K562 (cell line): ENCODE measurements around the gene IRF2BP2. TPM values are rescaled to one million over a fixed set of nuclear protein-coding genes. Genes with fewer than 3 reads are reported as not detected.

Source experiments
- DLX4 ChIP-seq: fragments of 250-450 bp; sonication (Bioruptor Pico); IDR thresholded peaks from 2 replicates; pipeline ENCODE4 v1.6.1; 2021; ENCODE audit warnings: mild to moderate bottlenecking
- DPF2 ChIP-seq: fragments of 450-650 bp; IDR thresholded peaks from 2 replicates; pipeline ENCODE4 v1.6.1; 2016
- MBD2 ChIP-seq: sonication (generic); IDR thresholded peaks from 2 replicates; pipeline ENCODE4 v1.6.1; 2016; ENCODE audit warnings: low read depth, borderline replicate concordance
- MYC ChIP-seq, 2 experiments: fragments of 250-450 bp in 1 of 2; sonication (Bioruptor Pico) in 1 of 2; IDR thresholded peaks; 2 replicates each; pipeline versions ENCODE4 v1.5.1 to v1.6.1; 2012 to 2021; ENCODE audit warnings: low read depth in 2 of 2, borderline replicate concordance in 1 of 2, improper control_type of control experiment in 1 of 2, low read length in 1 of 2, mild to moderate bottlenecking in 1 of 2, moderate library complexity in 1 of 2
- RCOR1 ChIP-seq, 2 experiments: IDR thresholded peaks; 2 replicates each; pipeline ENCODE4 v1.6.1; 2012; ENCODE audit warnings: low read depth in 2 of 2, low read length in 2 of 2, borderline replicate concordance in 1 of 2, improper control_type of control experiment in 1 of 2
- SIN3B ChIP-seq: fragments of 450-650 bp; IDR thresholded peaks from 2 replicates; pipeline ENCODE4 v1.6.1; 2017; ENCODE audit warnings: low read depth, mild to moderate bottlenecking, moderate library complexity
- SPI1 ChIP-seq: IDR thresholded peaks from 2 replicates; pipeline ENCODE4 v1.6.1; 2011; ENCODE audit warnings: low read depth, low read length, control low read depth, borderline replicate concordance
- STAG1 ChIP-seq: sonication (generic); formaldehyde crosslinking; IDR thresholded peaks from 2 replicates; pipeline ENCODE4 v1.5.0; 2020; ENCODE audit warnings: missing genetic modification reagents, borderline replicate concordance
- TAF7 ChIP-seq: fragments of 450-650 bp; IDR thresholded peaks from 2 replicates; pipeline ENCODE4 v1.6.1; 2016; ENCODE audit warnings: missing genetic modification characterization, missing compliant biosample characterization
- U2AF2 ChIP-seq: fragments of 200-400 bp; formaldehyde crosslinking; optimal IDR thresholded peaks from 2 replicates; pipeline ENCODE3; 2017; ENCODE audit warnings: low read depth, mild to moderate bottlenecking, low read length
- ZBTB17 ChIP-seq: fragments of 450-650 bp; formaldehyde crosslinking; IDR thresholded peaks from 2 replicates; pipeline ENCODE4 v1.4.0; 2020; ENCODE audit warnings: mild to moderate bottlenecking
- ZNF121 ChIP-seq: sonication (generic); formaldehyde crosslinking; conservative IDR thresholded peaks from 2 replicates; pipeline ENCODE4 v1.8.0; 2022; ENCODE audit warnings: missing genetic modification reagents
- ZNF431 ChIP-seq: sonication (generic); formaldehyde crosslinking; IDR thresholded peaks from 2 replicates; pipeline ENCODE4 v1.8.0; 2022; ENCODE audit warnings: mild to moderate bottlenecking, missing genetic modification reagents
- ZNF778 ChIP-seq: fragments of 450-650 bp; formaldehyde crosslinking; IDR thresholded peaks from 2 replicates; pipeline ENCODE4 v1.4.0; 2020; ENCODE audit warnings: mild to moderate bottlenecking, moderate library complexity
- polyA plus RNA-seq, 8 experiments: library from polyadenylated mRNA; depleted of rRNA in 4 of 8; stranded (reverse) in 5 of 8; unstranded in 3 of 8; fragments of >200 nt; fragmentation: Nextera tagmentation in 2 of 8; fragmentation: Illumina TruSeq in 1 of 8; extraction: Ambion mirVana in 2 of 8; extraction: Trizol in 1 of 8; gene quantifications; 2 replicates each; pipeline versions ENCODE4 v1.2.1 to v1.2.3, GENCODE V29; 2011 to 2014; ENCODE audit warnings: inconsistent platforms in 1 of 8, missing spikeins in 1 of 8
- total RNA-seq, 7 experiments: library from RNA; depleted of rRNA in 6 of 7; stranded (reverse); fragments of >200 nt in 6 of 7; fragmentation: Illumina TruSeq in 2 of 7; extraction: Trizol in 2 of 7; gene quantifications; 2 replicates each; pipeline versions ENCODE4 v1.2.1 to v1.2.3, GENCODE V29; 2011 to 2021; ENCODE audit warnings: low replicate concordance in 1 of 7
- TF ChIP-seq, protein P1 (sequence below), 2 experiments: fragments of 450-650 bp in 1 of 2; sonication (generic) in 1 of 2; formaldehyde crosslinking in 1 of 2; IDR thresholded peaks; 2 replicates each; pipeline versions ENCODE4 v1.7.1 to v1.9.0; 2016 to 2022; ENCODE audit warnings: inconsistent platforms in 1 of 2, mild to moderate bottlenecking in 1 of 2, missing genetic modification reagents in 1 of 2
- TF ChIP-seq, protein P2 (sequence below): fragments of 450-650 bp; IDR thresholded peaks from 2 replicates; pipeline ENCODE4 v1.6.1; 2016; ENCODE audit warnings: antibody characterized with exemption

IRF2BP2 gene
- total and polyA plus RNA-seq, 9 of the 15 experiments (the other 6 are each of a cell fraction or from before 2014, with no cell fraction given) = 7.7 to 68.6 (median 22.1) TPM

GRCh38 chr1:234599617-234600417 lies 10.2 kb downstream of the IRF2BP2 start (continued):
- TF ChIP-seq, protein P1, sequence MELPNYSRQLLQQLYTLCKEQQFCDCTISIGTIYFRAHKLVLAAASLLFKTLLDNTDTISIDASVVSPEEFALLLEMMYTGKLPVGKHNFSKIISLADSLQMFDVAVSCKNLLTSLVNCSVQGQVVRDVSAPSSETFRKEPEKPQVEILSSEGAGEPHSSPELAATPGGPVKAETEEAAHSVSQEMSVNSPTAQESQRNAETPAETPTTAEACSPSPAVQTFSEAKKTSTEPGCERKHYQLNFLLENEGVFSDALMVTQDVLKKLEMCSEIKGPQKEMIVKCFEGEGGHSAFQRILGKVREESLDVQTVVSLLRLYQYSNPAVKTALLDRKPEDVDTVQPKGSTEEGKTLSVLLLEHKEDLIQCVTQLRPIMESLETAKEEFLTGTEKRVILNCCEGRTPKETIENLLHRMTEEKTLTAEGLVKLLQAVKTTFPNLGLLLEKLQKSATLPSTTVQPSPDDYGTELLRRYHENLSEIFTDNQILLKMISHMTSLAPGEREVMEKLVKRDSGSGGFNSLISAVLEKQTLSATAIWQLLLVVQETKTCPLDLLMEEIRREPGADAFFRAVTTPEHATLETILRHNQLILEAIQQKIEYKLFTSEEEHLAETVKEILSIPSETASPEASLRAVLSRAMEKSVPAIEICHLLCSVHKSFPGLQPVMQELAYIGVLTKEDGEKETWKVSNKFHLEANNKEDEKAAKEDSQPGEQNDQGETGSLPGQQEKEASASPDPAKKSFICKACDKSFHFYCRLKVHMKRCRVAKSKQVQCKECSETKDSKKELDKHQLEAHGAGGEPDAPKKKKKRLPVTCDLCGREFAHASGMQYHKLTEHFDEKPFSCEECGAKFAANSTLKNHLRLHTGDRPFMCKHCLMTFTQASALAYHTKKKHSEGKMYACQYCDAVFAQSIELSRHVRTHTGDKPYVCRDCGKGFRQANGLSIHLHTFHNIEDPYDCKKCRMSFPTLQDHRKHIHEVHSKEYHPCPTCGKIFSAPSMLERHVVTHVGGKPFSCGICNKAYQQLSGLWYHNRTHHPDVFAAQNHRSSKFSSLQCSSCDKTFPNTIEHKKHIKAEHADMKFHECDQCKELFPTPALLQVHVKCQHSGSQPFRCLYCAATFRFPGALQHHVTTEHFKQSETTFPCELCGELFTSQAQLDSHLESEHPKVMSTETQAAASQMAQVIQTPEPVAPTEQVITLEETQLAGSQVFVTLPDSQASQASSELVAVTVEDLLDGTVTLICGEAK (IDR thresholded peaks at IDR 0.05) = peak; percentile 59
- TF ChIP-seq, protein P1 (CRISPR knock-in tag; IDR thresholded peaks at IDR 0.05) = peak; percentile 57
- TF ChIP-seq TAF7 (tag) = no peak
- TF ChIP-seq U2AF2 = no peak
- TF ChIP-seq, protein P2, sequence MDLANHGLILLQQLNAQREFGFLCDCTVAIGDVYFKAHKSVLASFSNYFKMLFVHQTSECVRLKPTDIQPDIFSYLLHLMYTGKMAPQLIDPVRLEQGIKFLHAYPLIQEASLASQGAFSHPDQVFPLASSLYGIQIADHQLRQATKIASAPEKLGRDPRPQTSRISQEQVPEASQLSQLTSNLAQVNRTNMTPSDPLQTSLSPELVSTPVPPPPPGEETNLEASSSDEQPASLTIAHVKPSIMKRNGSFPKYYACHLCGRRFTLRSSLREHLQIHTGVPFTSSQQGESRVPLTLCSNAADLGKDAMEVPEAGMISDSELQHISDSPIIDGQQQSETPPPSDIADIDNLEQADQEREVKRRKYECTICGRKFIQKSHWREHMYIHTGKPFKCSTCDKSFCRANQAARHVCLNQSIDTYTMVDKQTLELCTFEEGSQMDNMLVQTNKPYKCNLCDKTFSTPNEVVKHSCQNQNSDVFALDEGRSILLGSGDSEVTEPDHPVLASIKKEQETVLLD = peak; percentile 66; the same call in 1 of the 2 replicates
- no peak for TF ChIP-seq STAG1 (CRISPR knock-in tag)
- peak; percentile 97 for TF ChIP-seq MYC (IDR thresholded peaks at IDR 0.05; ENCODE audit: low read depth, low read length)
- TF ChIP-seq MYC (CRISPR knock-in tag; IDR thresholded peaks at IDR 0.05; ENCODE audit: borderline replicate concordance, low read depth) = peak; percentile 88; the same call in 1 of the 2 replicates
- no peak for TF ChIP-seq SPI1
- no peak for TF ChIP-seq ZNF778
- peak; percentile 24; the same call in 1 of the 2 replicates for TF ChIP-seq DPF2
- TF ChIP-seq MBD2 = no peak
- no peak for TF ChIP-seq ZNF121 (CRISPR knock-in tag)
- peak; percentile 86 for TF ChIP-seq ZNF431 (CRISPR knock-in tag)
- no peak for TF ChIP-seq DLX4 (CRISPR knock-in tag)
- TF ChIP-seq ZBTB17 (CRISPR knock-in tag) = peak; percentile 49; the same call in 1 of the 2 replicates
- TF ChIP-seq RCOR1 (IDR thresholded peaks at IDR 0.05; ENCODE audit: borderline replicate concordance in 1 of 2, low read depth in 2 of 2, low read length in 2 of 2) = 0 out of 4 replicates have a peak, but pooled peaks of 1 of the 2 experiments have one; percentile 7
- peak; percentile 68 for TF ChIP-seq SIN3B
